Measurements from ENCODE around the gene ARHGAP23. TPM values are rescaled to one million over a fixed set of nuclear protein-coding genes. Genes with fewer than 3 reads are reported as not detected.

The ARHGAP23 gene
- polyA plus RNA-seq, 3 donors: 0.03 to 0.21 (median 0.09) TPM

- Mint-ChIP-seq H3K4me3 (no peak overlapping the region), H3K27ac (no peak overlapping the region), H3K4me1 (peaks cover 4% of the 10 kb centered on the region), H3K27me3 (ENCODE audit: low read depth in 3 of 3) (peaks cover 0 to 3% (median 0%) of the 10 kb centered on the region in 3 donors), H3K9me3 (no peaks in the 10 kb centered on the region), H3K36me3 (peaks cover 42 to 44% of the 10 kb centered on the region in 2 donors)
- Histone ChIP-seq H3K4me2 (replicated peaks; ENCODE audit: extremely low read depth, low read length, poor library complexity, severe bottlenecking) (no peak overlapping the region), H3K9ac (ENCODE audit: insufficient read depth, low read length, poor library complexity, severe bottlenecking) (no peak overlapping the region), H3K4me3 (replicated peaks in 1 of 3; ENCODE audit: low read depth in 2 of 3, low read length in 3 of 3) (no peak overlapping the region), H3K9me3 (replicated peaks in 1 of 2; ENCODE audit: control insufficient read depth in 1 of 2, insufficient read depth in 1 of 2, low read length in 2 of 2) (no peaks in the 10 kb centered on the region), H3K27ac (ENCODE audit: low read depth in 1 of 2, low read length in 2 of 2) (no peak overlapping the region), H3K27me3 (ENCODE audit: control insufficient read depth in 2 of 2, insufficient read depth in 2 of 2, low read length in 2 of 2) (no peaks in the 10 kb centered on the region), H3K36me3 (replicated peaks in 1 of 2; ENCODE audit: control insufficient read depth in 1 of 2, insufficient read depth in 2 of 2, low read length in 2 of 2) (peaks cover 25 to 42% of the 10 kb centered on the region in 2 donors), H3K79me2 (ENCODE audit: insufficient read depth, low read length) (no peaks in the 10 kb centered on the region), H2AFZ (ENCODE audit: insufficient read depth, low read depth, low read length, poor library complexity, severe bottlenecking) (no peak overlapping the region), H3K4me1 (ENCODE audit: control insufficient read depth in 1 of 2, insufficient read depth in 2 of 2, low read length in 2 of 2) (no peaks in the 10 kb centered on the region), H4K20me1 (ENCODE audit: insufficient read depth, low read length) (no peaks in the 10 kb centered on the region)
- TF ChIP-seq CTCF (IDR thresholded peaks at IDR 0.05): no peak
- DNase-seq: no peak
- WGBS (ENCODE audit: insufficient coverage): 100% methylated on average over 4 of the region's 5 CpGs
- intact Hi-C loops (cut with micrococcal nuclease): no loop called here
These were observed 25.4 kb upstream of the ARHGAP23 start for GRCh38 chr17:38402897-38403296.

- no peak overlapping the region for H3K4me3 ChIP-seq (replicated peaks in 1 of 3; ENCODE audit: low read depth in 2 of 3, low read length in 3 of 3)
- Mint-ChIP-seq H3K4me1 (peaks cover 4% of the 10 kb centered on the region), H3K36me3 (peaks cover 36 to 41% of the 10 kb centered on the region in 2 donors), H3K9me3 (no peaks in the 10 kb centered on the region), H3K27ac (peak overlapping the region in 1 of 7 donors; percentile 2), H3K4me3 (no peak overlapping the region), H3K27me3 (ENCODE audit: low read depth in 3 of 3) (peaks cover 0 to 3% (median 0%) of the 10 kb centered on the region in 3 donors)
- TF ChIP-seq CTCF (IDR thresholded peaks at IDR 0.05): no peak
- no peak overlapping the region for H2AFZ ChIP-seq (ENCODE audit: insufficient read depth, low read depth, low read length, poor library complexity, severe bottlenecking)
- 83% methylated on average over 1 of the region's 4 CpGs for WGBS (ENCODE audit: insufficient coverage)
- no peak overlapping the region for H3K9ac ChIP-seq (ENCODE audit: insufficient read depth, low read length, poor library complexity, severe bottlenecking)
- intact Hi-C loops (cut with micrococcal nuclease): no loop called here
- no peak overlapping the region for H3K4me2 ChIP-seq (replicated peaks; ENCODE audit: extremely low read depth, low read length, poor library complexity, severe bottlenecking)
- H3K27ac ChIP-seq (ENCODE audit: low read depth in 1 of 2, low read length in 2 of 2): no peak overlapping the region
- H3K79me2 ChIP-seq (ENCODE audit: insufficient read depth, low read length): no peaks in the 10 kb centered on the region
- H3K4me1 ChIP-seq (ENCODE audit: control insufficient read depth in 1 of 2, insufficient read depth in 2 of 2, low read length in 2 of 2): no peaks in the 10 kb centered on the region
- H4K20me1 ChIP-seq (ENCODE audit: insufficient read depth, low read length): no peaks in the 10 kb centered on the region
- H3K27me3 ChIP-seq (ENCODE audit: control insufficient read depth in 2 of 2, insufficient read depth in 2 of 2, low read length in 2 of 2): no peaks in the 10 kb centered on the region
- H3K36me3 ChIP-seq (replicated peaks in 1 of 2; ENCODE audit: control insufficient read depth in 1 of 2, insufficient read depth in 2 of 2, low read length in 2 of 2): peaks cover 22 to 36% of the 10 kb centered on the region in 2 donors
- no peak for DNase-seq
- H3K9me3 ChIP-seq (replicated peaks in 1 of 2; ENCODE audit: control insufficient read depth in 1 of 2, insufficient read depth in 1 of 2, low read length in 2 of 2): no peaks in the 10 kb centered on the region
These were observed 24.8 kb upstream of the ARHGAP23 start for GRCh38 chr17:38403491-38403890.
